ENCODE measurements around the gene ATP2C2.
A peak's percentile ranks its signal among the peaks of the same experiment; 100 is the strongest.

Gene ATP2C2

DNA sequence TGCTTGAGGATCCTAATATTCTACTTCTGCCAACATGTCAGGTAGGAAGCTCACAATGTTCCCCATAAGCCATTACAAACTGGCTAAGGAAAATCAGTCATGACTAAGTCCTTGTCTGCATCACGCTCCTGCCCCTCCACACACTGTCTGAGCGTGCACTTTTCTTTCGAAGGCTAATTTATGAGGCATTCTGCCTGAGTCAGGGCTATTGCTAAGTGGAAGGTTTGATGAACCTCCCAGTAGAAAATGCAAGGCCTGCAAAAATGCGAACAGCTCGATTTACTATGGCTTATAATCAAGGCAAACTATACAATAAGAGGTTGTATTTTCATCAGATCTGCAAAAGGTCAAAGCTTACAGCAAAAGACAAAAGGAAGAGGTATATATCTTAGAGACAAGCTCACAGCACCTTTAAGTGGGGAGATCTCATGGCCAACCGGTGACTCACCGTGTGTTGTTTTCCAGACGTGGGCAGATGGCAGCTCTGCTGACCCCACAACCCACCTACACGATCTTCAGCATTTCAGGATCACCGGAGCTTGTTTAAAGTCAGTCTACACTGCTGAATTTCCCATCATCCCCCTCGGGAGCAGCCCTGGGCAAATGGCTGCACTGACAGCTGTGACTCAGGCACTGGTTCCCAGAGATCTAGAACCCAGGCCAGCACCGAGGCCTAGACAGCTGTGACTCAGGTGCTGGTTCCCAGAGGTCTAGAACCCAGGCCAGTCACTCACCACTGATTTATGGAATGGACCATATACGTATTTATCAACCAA, 110.0 kb downstream of the ATP2C2 start:
- DNase-seq = no peak

DNA sequence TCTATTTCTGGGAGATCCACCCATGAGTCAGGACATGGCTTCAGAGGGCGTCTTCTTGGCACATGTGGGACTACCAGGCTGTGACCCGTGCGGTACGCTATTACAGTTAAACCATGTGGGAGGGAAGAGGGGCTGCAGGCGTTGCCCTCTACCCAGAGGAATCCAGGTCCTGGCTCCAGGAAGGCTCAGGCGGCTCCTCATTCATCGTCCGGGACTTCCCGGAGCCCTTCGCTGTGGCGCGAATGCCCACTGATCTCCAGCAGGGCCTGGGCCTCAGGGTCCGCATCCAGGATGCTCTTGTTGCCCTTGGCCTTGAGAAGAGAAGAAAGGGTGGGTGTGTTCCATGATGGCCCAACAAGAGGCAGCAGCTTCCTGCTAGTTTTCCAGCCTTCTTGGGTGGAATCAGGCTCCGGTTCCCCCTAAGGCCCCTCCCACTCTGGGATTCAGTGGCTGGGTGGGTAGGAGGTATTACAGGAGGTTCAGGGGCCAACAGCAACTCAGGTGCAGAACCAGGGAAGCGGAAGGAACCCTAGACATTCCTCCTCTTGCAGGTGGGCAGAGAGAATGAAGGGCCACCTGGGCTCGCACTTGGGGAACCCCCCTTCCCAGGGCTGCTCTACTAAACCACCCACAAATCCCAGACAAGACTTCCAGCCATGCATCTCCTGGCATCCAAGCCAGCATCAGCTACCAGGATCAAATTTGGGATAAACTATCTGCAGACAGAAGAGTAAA, 111.5 kb downstream of the ATP2C2 start:
- no peak for DNase-seq

DNA sequence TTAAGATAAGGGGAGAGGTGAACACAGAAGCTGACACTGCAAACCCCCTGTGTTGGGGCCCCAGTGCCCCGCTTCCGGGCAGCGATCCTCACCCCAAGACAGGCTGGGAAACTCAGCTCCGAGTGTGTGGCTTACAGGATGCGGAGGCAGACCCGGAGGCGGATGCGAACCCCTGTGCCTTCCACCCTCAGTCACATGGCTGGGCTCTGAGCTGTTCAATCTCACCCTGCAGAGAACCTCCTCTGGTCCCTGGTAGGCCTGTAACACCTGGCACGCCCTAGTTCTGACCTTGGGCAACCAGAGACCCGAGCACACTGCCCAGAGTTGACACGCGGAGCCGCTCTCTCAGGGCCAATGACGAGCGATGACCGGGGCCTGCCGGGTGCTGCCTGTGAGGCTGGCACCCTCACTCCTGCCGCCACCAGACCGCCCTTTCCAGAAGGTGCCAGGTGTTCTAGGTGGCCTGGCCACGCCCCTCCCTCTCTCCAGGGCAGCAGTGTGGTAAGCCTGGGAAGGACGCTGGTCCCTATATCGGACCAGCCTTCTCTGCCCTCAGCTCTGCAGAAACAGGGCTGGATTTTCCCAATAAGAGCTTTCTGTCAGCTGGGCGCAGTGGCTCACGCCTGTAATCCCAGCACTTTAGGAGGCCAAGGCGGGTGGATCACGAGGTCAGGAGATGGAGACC, 112.9 kb downstream of the ATP2C2 start:
- DNase-seq = no peak

DNA sequence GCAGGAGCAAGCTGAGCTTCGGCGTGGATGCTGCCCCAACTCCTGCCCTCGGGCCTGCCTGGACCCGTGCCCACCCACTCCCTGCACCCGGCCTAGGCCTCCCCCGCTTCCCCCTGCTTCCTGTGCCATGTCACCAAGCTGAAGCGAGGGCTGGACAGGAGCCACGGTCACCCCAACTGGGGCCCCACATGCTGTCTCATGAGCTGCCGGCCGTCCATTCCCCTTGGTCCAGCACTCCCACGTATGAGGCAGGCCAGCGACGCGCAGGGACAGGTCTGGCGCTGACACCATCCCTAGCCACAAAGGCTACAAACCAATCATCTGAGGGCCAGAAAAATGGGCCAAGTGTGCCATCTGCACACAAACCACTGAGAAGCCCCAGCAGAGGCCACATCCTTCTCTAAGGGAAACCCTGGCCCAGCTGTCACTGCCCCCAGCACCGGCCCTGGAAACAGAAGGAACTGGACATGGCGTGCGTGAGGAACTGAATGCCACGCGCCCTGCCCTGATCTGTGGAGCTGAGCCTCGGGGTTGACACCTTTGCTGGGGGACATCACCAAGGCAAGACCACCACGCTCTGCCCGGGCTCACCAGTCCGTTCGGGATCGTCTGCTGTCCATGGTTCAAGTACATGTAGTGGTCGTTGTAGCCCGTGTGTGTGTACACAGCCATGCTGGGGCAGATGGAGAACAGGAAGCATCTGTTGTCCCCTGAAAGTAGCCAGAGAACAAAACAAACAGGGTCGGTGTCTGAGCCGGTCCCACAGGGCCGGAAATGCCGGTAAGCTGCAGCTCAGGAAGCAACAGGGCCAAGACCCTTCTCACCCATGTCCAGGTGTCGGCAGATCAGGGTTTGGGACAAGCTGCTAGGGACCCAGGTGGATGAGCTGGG, 113.9 kb downstream of the ATP2C2 start:
- no peak for DNase-seq

DNA sequence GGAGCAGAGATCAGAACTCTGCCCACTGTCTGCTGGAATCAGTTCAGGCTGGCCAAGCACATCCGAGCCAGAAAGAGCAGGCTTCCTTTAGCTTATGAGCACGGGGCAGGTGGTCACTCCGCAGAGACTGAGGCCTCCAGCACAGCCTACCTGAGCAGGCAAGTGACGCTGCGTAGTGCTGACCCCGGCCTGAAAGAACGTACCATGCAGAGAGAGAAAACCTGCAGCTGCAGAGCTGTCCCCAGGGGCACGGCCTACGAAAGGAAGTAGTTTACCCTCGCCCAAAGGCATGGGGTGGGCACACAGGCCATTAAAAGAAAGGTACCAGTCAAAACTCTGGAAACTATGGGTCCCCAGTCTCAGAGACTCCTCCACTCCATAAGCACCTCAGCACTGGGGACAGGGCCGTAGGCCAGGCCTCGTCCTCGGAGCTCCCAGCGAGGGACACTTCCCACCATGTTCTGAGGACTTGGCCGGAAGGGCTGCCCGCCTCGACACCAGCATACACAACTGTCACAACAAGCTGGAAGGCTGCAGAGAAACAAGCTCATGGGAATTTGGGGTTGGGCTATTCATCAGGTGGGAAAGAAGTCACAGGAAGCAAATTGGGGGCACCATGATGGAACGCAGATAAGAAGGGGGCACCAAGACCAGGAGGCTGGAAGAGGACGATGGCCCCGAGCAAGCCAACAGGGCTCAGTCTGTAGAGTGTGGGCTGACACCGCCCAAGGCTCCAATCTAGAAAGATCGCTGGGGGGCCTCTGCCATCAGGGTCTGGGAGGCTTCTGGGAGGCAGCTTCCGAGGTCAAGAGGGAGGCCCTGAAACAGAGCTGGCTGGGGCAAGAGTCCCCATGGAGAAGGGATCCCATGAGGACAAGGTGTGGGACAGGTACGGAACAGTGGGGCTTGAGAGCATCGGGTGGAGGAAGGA, 114.9 kb downstream of the ATP2C2 start:
- DNase-seq = no peak

DNA sequence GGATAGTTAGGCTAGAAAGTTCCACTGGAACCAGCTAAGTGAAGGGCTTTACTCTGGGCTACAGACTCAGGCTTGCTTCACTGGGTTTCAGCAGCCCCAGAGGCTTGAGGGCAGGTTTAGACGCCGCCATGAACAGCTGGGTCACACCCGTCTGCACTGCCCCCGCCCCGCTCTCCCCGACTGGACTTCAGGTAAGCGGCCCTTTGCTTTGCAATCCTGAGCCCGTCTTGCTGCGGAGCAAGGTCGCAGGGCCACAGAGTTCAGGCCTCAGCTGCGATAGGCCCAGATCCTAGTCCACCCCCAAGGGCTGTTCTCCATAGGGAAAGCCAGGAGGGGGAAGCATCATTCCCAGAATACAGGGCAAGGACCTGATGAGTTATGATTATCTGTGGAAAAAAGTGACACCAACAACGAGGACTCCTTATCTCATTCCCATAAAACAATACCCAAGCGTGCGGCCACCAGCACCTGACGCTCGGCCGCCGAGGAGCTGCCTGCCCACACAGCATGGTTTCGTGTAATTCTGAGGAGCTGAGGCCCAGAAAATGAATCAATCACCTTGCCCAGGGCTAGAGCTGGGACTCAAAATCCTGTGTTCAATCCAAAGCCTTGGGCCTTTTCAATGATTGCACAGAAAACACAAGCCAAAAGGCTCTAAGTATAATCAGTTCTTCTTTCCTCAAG, 115.7 kb downstream of the ATP2C2 start:
- no peak for DNase-seq

DNA sequence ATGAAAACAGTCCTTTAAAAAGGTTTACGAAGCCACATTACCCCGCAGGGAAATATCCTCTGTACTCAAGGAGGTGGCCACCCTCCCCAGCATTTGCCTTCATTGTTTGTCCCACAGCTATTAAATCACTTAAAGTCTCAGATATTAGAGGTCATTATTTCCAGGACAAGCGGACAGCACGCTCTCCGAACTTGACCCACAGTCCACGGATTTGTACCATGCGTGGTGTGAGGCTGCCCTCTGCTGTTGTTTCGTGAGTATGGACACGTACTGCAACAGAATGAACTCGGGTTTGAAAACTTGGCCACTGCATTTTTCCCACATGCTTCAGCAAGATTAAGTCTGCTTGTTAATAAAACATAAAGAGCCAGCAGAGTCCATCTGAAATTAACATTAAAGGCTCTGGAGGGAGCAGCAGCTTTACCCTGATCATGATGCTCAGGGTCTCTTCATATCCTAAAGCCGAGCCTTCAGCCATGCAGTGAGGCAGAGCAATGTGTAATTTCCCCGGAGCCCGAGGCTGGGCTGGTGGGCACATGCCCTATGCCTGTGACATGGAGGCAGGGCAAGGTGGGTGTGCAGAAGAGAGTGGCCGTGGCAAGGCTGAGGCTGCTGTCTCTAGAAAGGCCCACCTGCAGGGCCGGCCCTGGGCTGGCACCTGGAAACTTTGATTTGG, 116.4 kb downstream of the ATP2C2 start:
- peak; percentile 47 for DNase-seq

DNA sequence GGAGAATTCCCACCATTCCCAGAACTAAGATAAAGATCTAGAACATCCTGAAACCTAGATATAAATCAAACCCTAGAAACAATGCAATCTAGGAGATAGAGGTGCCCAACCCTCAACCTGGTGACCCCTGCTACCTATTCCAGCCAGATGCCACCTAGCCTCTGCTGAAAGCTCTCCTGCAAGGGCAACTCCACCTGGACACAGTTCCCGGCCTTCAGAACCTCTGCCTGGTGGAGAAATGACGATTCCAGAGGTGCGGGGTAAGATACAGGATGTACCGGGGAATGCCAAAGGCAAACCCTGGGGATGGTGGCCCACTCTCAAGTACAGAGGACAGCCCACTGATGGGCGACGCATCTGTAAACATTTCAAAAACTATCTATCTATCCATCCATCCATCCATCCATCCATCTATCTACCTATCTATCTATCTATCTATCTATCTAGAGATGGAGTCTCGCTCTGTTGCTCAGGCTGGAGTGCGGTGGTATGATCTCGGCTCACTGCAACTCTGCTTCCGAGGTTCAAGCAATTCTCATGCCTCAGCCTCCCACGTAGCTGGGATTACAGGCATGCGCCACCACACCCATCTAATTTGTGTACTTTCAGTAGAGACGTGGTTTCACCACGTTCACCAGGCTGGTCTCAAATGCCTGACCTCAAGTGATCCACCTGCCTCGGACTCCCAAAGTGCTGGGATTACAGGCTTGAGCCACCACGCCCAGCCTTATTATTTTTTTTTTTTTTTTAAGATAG, 117.1 kb downstream of the ATP2C2 start:
- DNase-seq = no peak

DNA sequence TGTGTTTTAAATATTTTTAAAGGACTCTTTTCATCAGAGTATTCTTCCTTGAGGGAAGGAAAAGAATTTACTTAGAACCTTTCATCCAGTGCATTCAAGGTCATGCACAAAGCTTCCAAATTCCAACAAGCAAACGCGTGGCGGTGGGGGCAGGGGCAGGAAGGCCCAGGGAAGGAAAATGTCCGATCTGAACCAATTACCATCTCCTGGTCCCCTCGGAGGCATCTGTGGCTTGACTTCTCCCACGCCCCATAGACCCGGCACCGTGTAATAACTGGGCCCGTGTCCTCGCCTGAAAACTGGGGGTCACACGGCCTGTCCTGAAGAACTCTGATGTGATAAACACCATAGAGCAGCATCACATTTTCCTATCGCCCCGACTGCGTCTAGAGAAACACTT, 117.8 kb downstream of the ATP2C2 start:
- DNase-seq = no peak

DNA sequence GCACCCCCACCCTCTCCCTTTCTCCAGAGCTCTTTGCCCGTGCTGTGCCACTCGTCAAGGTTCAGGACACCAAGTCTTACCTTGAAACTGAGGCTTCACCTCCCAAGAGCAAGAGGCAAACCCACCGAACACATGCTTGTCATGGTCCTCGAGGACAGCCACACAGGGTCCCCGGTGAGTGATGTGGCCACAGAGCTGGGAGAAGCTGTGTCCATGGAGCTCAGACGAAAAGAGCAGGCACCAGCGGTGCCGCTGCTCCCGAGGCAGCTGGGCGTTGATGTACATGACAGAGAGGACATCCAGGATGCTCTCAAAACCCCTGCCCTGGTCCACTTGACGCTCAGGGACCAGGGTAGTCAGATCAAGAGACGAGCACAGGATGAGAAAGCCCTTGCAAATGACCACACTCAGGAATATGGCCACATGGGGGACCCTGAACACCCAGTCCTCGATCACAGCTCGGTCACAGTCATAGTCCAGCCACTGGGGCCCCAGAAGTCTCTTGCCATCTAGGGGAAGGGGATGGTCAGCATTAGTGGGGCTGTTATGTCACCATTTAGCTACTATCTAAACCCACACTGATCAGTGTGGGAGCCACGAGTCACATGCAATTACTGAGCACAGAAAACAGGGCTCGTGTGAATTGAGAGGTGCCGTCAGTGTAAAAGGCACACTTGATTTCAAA, 118.4 kb downstream of the ATP2C2 start:
- DNase-seq = no peak

DNA sequence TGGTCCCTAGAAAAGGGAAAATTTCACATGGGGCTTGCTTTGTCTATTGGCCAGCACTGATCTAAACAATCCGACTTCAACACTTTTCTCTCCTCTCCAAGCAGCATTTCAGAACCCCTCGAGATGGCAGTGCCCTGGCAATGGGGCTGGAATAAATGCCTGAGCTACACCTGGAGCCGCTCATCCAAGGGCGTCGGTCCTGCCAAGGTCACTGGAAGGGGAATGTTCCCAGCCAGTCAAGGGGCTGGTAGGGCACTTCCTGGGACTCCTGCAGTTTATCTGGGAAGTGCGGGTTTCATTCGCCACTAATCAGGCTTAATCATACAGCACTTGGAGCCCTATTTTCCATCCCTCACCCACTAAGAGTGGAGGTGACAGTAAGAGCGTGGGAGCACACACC, 119.0 kb downstream of the ATP2C2 start:
- DNase-seq = no peak

DNA sequence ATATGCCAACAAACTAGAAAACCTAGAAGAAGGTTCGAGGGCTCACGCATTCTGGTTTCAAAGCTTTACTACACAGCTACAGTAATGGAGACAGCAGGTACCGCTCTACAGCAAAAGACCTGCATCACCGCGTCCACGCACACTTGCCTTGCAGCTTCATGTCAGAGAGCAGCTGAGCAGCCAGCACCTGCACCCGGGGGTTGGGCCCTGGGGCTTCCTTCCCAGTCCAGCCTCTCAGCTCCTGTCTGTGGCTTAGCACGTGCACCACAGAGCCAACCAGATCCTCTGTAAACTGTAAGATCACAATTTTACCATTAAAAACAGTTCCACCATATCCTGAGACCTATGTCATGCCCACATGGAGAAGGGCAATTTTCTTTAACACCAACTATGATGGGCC, 120.8 kb downstream of the ATP2C2 start:
- no peak for DNase-seq

DNA sequence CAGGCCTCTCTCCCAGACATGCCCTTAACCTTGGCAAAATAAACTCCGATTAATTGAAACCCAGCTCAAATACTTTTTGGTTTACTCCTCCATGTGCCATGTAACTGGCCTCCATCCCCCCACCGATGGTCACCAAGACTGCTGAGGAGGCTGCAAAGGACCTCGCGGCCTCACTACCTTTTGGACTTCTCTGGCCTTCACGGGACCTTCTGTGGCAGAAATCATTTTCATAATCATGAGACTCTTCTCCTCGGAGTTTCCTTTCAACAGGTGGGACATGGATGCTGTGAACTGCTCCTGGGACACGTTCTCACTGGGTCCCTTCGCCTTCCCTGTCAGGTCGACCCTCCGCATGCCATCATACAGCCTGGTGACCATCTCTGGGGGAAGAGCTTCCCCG, 127.2 kb downstream of the ATP2C2 start:
- no peak for DNase-seq

DNA sequence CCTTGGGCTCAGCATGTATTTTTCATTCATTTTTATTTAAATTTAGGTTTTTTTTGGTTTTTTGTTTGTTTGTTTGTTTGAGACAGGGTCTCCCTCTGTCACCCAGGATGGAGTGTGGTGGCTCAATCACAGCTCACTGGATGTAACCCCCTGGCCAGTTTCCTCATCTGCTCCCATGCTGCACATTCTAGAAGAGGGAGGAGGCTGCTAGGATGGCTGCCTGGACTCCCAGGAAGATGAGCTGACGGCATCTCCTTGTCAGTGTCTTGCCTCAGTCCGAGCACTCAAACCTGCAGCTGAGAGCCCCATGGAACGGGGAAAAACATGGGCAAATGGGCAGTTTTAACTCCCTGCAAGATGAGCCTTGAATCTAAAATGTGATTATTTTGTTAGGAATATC, 128.7 kb downstream of the ATP2C2 start:
- peak; percentile 10 for DNase-seq

DNA sequence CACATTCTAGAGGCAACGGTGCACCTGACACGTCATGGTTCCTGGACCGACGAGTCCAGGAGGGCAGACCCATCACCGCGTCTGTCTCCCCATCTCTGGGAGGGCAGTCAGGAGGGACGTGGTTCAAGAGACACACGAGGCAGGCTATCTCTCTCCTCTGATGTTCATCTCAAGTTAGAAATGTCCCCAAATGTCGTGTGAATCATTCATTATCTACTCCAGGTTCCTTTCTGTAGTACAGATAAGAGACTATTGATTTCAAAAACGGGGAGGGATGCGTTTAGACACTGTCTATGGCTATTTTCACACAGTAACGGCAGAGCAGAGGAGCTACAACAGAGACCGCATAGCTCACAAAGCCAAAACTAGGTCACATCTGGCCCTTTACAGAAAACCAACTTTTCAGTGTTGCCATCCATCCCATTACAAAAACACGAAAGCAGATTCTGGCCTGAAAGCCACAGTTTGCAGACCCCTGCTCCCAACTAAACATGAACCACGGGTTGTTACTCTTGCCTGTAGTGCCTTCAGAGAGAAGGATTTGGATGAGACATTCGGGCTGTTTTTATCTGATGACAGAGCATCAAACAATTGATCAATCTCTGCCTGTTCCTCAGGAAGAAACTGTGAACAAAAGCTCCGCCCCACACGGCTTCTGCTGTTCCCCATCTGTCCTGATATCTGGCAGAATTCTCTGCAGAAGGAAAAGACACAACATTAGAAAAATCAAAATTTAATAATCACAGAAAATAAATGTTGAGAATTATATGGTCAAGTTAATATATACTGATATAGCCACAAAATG, 129.3 kb downstream of the ATP2C2 start:
- DNase-seq = no peak

DNA sequence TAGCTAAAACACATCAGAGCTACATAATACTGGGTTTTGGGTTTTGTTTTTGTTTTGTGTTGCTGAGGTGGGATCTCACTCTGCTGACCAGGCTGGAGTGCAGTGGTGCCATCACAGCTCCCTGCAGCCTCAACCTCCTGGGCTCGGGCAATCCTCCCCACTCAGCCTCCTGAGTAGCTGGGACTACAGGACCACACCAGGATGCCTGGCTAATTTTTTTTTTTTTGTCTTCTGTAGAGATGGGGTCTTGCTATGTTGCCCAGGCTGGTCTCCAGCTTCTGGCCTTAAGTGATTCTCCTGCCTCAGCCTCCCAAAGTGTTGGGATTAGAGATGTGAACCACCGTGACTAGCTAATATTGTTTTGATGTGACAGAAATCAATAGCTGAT, 129.9 kb downstream of the ATP2C2 start:
- no peak for DNase-seq

DNA sequence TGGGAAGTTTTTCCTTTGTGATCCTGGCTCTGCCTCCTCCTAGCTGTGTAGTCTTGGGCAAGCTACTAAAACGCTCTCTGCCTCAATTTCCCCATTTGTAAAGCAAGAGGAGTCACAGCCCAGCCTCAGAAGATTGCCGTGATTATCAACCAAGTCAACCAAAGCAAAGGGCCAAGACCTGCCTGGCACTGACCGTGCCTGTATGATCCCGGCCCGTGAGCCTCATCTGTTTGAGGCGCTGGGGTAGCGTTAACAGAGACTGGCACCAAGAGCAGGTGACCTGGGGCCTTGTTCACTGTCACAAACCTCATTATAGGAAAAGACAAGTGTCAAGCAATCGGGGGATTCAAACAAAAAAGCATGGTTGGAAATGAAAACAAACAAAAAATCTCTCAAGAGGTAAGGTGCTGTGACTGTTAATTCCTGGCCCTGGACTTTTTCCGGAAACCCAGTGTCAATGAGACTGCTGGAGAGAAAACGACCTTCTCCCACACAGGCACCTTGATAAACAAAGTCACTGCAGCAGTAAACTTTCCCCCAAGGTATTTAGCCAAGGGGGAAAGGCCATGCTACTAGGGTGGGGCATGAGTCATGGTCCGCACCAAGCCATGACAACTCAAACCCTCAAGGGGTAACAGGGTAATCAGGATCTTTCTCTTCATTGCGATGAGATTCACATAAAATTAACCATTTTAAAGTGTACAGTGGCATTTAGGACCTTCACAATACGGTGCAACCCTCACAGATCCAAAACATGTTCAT, 130.7 kb downstream of the ATP2C2 start:
- DNase-seq = no peak

DNA sequence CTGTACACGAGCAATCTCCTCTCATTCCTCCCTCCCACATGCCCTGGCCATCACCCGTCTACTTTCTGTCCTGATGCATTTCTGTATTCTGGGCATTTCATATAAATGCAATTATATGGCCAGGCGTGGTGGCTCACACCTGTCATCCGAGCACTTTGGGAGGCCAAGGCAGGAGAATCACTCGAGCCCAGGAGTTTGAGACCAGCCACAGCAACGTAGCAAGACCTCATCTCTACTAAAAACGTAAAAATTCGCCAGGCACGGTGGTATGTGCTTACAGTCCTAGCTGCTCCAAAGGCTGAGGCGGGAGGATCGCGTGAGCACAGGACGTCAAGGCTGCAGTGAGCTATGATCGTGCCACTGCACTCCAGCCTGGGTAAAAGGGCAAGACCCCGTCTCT, 131.3 kb downstream of the ATP2C2 start:
- no peak for DNase-seq

Data from stimulated activated CD8-positive, alpha-beta memory T cell treated with anti-CD3 and anti-CD28 coated beads, Interleukin-4, amount 100 ng/mL, for 48 hours (primary cell).